Neural cell (in vitro differentiated cells): ENCODE results near the gene SLC7A1.

Experiments
- CTCF ChIP-seq: fragments of 450-650 bp; IDR thresholded peaks from 2 replicates; pipeline ENCODE4 v1.5.1; 2014; ENCODE audit warnings: antibody characterized with exemption, mild to moderate bottlenecking, moderate library complexity; ENCODE audit not compliant: poor library complexity, severe bottlenecking
- EP300 ChIP-seq: fragments of 450-650 bp; conservative IDR thresholded peaks from 2 replicates; pipeline ENCODE4 v1.6.1; 2014; ENCODE audit warnings: antibody characterized with exemption, mild to moderate bottlenecking, moderate library complexity; ENCODE audit not compliant: poor library complexity, severe bottlenecking
- EZH2 ChIP-seq: fragments of 200-600, 300-800 bp; shearing (Covaris generic), sonication (generic); IDR thresholded peaks from 2 replicates; pipeline ENCODE4 v1.6.1; 2014; ENCODE audit warnings: antibody characterized with exemption, low read length, borderline replicate concordance, mild to moderate bottlenecking; ENCODE audit not compliant: insufficient read depth, poor library complexity, severe bottlenecking
- MXI1 ChIP-seq: fragments of 450-650 bp; conservative IDR thresholded peaks from 2 replicates; pipeline ENCODE4 v1.6.1; 2014; ENCODE audit warnings: antibody characterized with exemption, mild to moderate bottlenecking; ENCODE audit not compliant: poor library complexity, severe bottlenecking
- POLR2AphosphoS5 ChIP-seq: IDR thresholded peaks from 2 replicates; pipeline ENCODE4 v1.6.1; 2012
- RAD21 ChIP-seq: fragments of 450-650 bp; conservative IDR thresholded peaks from 2 replicates; pipeline ENCODE4 v1.6.1; 2014; ENCODE audit warnings: antibody characterized with exemption, mild to moderate bottlenecking, moderate library complexity
- REST ChIP-seq: IDR thresholded peaks from 2 replicates; pipeline ENCODE4 v1.6.1; 2012; ENCODE audit warnings: borderline replicate concordance
- SMC3 ChIP-seq: fragments of 450-650 bp; conservative IDR thresholded peaks from 2 replicates; pipeline ENCODE4 v1.6.1; 2014; ENCODE audit warnings: antibody characterized with exemption, mild to moderate bottlenecking, moderate library complexity; ENCODE audit not compliant: poor library complexity
- TAF1 ChIP-seq: IDR thresholded peaks from 2 replicates; pipeline ENCODE4 v1.6.1; 2012; ENCODE audit warnings: low read depth

DNA sequence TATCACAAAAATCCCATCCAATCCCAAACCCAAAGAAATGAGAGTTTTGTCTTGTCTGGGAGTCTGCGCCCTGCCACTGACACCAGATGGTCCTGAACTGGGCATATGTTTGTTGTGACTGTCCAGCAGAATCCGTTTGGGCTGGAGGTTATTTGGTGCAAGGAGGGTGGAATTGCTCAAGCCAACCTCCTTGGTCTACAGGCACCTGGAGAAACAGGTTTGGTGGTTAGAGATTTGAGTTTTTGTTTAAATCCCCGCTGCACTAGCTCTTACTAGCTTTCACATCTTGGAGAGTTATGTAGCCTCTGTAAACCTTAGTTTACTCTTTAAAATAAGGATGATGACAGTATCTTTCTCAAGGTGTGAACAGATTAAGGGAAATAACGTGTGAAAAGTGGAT is 101.7 kb downstream of the SLC7A1 start:
- TF ChIP-seq MXI1 (no peak), RAD21 (no peak), CTCF (no peak), REST (no peak), POLR2AphosphoS5 (no peak), SMC3 (no peak), EZH2 (no peak), TAF1 (no peak), EP300 (no peak)
